Glutamatergic neuron (in vitro differentiated cells): ENCODE measurements around the gene MS4A18. TPM values are rescaled to one million over a fixed set of nuclear protein-coding genes. Genes with fewer than 3 reads are reported as not detected.
A peak's percentile ranks its signal among the peaks of the same experiment; 100 is the strongest.

Experiments
- DNase-seq: peaks from one replicate; pipeline ENCODE4 v3.0.0; 2022
- H3K27ac Mint-ChIP-seq: one replicate; pipeline ENCODE4 v1.8.0; 2020; ENCODE audit warnings: mild to moderate bottlenecking, mixed read lengths, inconsistent platforms; ENCODE audit not compliant: unreplicated experiment
- H3K27me3 Mint-ChIP-seq: one replicate; pipeline ENCODE4 v1.8.0; 2020; ENCODE audit warnings: mild to moderate bottlenecking, moderate library complexity, mixed read lengths, inconsistent platforms; ENCODE audit not compliant: unreplicated experiment
- H3K36me3 Mint-ChIP-seq: one replicate; pipeline ENCODE4 v1.8.0; 2020; ENCODE audit warnings: mild to moderate bottlenecking, mixed read lengths, inconsistent platforms; ENCODE audit not compliant: unreplicated experiment
- H3K4me1 Mint-ChIP-seq: one replicate; pipeline ENCODE4 v1.8.0; 2020; ENCODE audit warnings: mild to moderate bottlenecking, low read depth, mixed read lengths, inconsistent platforms; ENCODE audit not compliant: unreplicated experiment
- H3K4me3 Mint-ChIP-seq: one replicate; pipeline ENCODE4 v1.8.0; 2020; ENCODE audit warnings: mild to moderate bottlenecking, mixed read lengths, inconsistent platforms; ENCODE audit not compliant: unreplicated experiment
- H3K9me3 Mint-ChIP-seq: one replicate; pipeline ENCODE4 v1.8.0; 2020; ENCODE audit warnings: mild to moderate bottlenecking, moderate library complexity, mixed read lengths, inconsistent platforms; ENCODE audit not compliant: unreplicated experiment
- total RNA-seq: library from RNA; stranded (reverse); fragmentation: NEBNext Ultra II Directional; extraction: Animal tissue kit (Norgen Biotek cat#: 25700); gene quantifications from one replicate; pipeline ENCODE4 v1.2.1, GENCODE V29; 2021; ENCODE audit not compliant: unreplicated experiment
- TF ChIP-seq, protein P1 (sequence below): fragments of 200-600 bp; sonication (generic); IDR thresholded peaks from one replicate; pipeline ENCODE4 v1.5.0; 2021; ENCODE audit not compliant: partially characterized antibody, unreplicated experiment

The MS4A18 gene
- total RNA-seq, 1 donor from 2014 or later, result not detected

DNA sequence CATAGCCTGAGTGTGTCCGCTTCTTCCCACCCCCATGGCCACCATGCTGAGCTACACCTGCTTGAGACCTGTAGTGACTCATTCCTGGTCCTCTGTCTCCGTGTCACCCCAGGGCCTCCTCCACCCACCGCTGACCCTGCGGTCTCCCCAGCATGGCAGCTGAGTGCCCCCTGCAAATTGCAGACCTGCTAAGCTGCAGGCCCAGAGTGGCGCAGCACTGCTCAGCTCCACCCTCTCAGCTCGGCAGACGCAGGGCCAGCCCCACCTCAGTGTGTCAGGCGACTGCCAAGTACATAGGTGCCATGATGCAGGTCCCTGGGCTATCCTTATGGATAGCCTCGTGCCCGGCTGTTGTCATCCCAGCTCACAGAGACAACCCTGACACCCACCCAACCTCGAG, 45.3 kb downstream of the MS4A18 start:
- Mint-ChIP-seq H3K27ac (no peak overlapping the region), H3K27me3 (peaks cover 10% of the 10 kb centered on the region), H3K9me3 (peaks cover 8% of the 10 kb centered on the region), H3K36me3 (no peaks in the 10 kb centered on the region), H3K4me3 (no peak overlapping the region), H3K4me1 (peaks cover 3% of the 10 kb centered on the region)
- TF ChIP-seq, protein P1, sequence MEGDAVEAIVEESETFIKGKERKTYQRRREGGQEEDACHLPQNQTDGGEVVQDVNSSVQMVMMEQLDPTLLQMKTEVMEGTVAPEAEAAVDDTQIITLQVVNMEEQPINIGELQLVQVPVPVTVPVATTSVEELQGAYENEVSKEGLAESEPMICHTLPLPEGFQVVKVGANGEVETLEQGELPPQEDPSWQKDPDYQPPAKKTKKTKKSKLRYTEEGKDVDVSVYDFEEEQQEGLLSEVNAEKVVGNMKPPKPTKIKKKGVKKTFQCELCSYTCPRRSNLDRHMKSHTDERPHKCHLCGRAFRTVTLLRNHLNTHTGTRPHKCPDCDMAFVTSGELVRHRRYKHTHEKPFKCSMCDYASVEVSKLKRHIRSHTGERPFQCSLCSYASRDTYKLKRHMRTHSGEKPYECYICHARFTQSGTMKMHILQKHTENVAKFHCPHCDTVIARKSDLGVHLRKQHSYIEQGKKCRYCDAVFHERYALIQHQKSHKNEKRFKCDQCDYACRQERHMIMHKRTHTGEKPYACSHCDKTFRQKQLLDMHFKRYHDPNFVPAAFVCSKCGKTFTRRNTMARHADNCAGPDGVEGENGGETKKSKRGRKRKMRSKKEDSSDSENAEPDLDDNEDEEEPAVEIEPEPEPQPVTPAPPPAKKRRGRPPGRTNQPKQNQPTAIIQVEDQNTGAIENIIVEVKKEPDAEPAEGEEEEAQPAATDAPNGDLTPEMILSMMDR, result no peak
- DNase-seq, result no peak

DNA sequence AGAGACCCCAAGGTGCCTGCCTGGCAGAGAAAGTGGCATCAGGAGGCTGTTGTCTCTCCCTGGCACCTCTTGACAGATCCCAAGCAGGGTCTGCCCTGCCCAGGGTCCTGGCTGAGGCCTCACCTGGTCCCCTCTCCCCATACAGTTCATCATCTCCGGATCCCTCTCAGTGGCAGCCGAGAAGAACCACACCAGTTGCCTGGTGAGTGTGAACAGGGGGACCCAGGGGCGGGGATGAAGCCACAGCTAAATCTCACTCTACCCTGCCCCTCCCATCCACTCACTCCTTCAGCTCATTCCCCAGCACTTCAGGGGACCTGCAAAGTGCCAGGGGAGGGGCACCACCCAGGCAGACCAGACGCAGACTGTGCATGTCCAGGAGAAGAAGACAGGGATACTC, 46.6 kb downstream of the MS4A18 start:
- no peak for DNase-seq
- no peak overlapping the region for H3K4me3 Mint-ChIP-seq
- no peak overlapping the region for H3K27ac Mint-ChIP-seq
- H3K4me1 Mint-ChIP-seq, result peaks cover 9% of the 10 kb centered on the region
- H3K36me3 Mint-ChIP-seq, result no peaks in the 10 kb centered on the region
- peaks cover 13% of the 10 kb centered on the region for H3K27me3 Mint-ChIP-seq
- H3K9me3 Mint-ChIP-seq, result peaks cover 14% of the 10 kb centered on the region
- TF ChIP-seq, protein P1, result no peak

DNA sequence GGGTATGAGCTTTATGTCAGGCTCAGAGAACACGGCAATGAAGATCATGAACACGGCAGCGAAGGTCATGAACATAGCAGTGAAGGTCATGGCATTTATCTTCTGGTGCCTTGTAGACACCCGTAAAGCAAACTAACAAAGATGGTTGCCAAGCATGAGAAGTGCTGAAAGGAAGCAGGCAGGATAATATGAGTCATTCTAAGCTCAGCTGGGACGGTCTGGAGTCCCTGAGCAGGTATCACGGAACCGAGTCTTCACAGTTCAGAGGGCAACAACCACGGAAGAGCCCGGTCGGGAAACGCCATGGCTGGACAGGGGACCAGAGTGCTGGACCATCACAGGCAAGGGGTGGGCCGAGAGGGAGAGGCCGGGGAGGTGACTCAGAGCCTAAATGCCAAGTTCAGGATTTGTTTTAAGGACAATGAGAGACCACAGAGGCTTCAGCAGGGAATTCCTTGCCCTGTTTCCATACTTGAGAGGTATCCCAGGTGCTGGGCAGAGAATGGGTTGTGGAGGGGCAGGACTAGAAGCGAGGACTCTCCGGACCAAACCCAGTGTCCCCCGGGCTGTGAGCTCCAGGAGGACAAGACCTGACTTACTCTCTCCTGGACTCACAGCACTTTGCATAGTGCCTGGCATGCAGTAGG, 47.5 kb downstream of the MS4A18 start:
- Mint-ChIP-seq H3K27ac (no peak overlapping the region), H3K36me3 (no peaks in the 10 kb centered on the region), H3K9me3 (peaks cover 18% of the 10 kb centered on the region), H3K27me3 (peaks cover 12% of the 10 kb centered on the region), H3K4me1 (peaks cover 12% of the 10 kb centered on the region), H3K4me3 (no peak overlapping the region)
- TF ChIP-seq, protein P1, result no peak
- DNase-seq, result no peak

DNA sequence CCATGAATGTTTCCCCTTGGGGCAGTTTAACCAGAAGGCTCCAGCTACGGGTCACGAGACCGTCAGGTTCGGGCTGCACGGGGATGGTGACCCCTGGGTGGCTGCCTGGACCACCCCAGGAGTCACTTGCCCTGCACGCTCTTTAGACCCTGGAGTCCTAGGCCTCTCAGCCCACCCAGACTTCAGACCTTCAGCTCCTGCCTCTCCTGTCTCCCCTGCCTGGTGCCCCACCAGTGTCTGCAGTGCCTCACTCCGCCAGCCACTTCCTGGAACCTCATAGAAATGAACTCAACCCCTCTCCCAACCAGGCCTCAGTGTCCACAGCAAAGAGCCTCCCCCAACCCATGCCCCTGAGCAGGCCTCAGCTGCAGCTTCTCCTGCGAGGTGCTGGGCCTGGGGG, 48.1 kb downstream of the MS4A18 start:
- TF ChIP-seq, protein P1, result no peak

DNA sequence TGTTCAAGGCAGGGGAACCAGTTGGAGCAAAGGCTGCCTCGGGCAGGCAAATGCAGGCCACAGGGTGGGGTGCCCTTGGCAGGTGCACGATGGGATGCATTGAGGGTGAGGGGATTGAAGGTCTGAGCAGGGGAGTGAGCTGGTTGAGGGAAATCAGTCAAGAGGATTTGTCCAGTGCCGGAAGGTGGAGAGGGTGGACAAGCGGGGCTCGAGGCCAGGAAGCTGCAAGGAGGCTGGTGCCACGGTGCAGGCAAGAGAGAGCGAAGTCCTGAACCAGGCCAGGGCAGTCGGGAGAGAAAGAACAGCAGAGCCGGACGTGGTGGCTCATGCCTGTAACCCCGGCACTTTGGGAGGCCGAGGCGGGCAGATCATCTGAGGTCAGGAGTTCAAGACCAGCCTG, 50.2 kb downstream of the MS4A18 start:
- H3K4me1 Mint-ChIP-seq, result peaks cover 12% of the 10 kb centered on the region
- H3K27ac Mint-ChIP-seq, result peak overlapping the region; percentile 31
- no peak for DNase-seq
- H3K36me3 Mint-ChIP-seq, result no peaks in the 10 kb centered on the region
- peaks cover 14% of the 10 kb centered on the region for H3K27me3 Mint-ChIP-seq
- TF ChIP-seq, protein P1, result no peak
- no peak overlapping the region for H3K4me3 Mint-ChIP-seq
- H3K9me3 Mint-ChIP-seq, result peaks cover 12% of the 10 kb centered on the region

More for the DNA sequence above, 48.1 kb downstream of the MS4A18 start:
- DNase-seq, result no peak
- H3K4me1 Mint-ChIP-seq, result peaks cover 12% of the 10 kb centered on the region
- H3K4me3 Mint-ChIP-seq, result no peak overlapping the region
- peaks cover 18% of the 10 kb centered on the region for H3K9me3 Mint-ChIP-seq
- peaks cover 14% of the 10 kb centered on the region for H3K27me3 Mint-ChIP-seq
- H3K36me3 Mint-ChIP-seq, result no peaks in the 10 kb centered on the region
- no peak overlapping the region for H3K27ac Mint-ChIP-seq
